ENCODE data around the gene ARHGAP24. TPM values are rescaled to one million over a fixed set of nuclear protein-coding genes. Genes with fewer than 3 reads are reported as not detected.
A peak's percentile ranks its signal among the peaks of the same experiment; 100 is the strongest.

The ARHGAP24 gene
- total RNA-seq, 1 donor from 2014 or later, result 1.5 TPM

- H3K4me1 Mint-ChIP-seq, result peaks cover 17% of the 10 kb centered on the region
- no peak overlapping the region for H3K4me3 Mint-ChIP-seq
- DNase-seq (ENCODE audit: low read depth, low spot score), result no peak
- no peak for TF ChIP-seq CTCF (conservative IDR thresholded peaks at IDR 0.05)
- H3K27ac Mint-ChIP-seq (ENCODE audit: unreplicated experiment), result peak overlapping the region; percentile 25
- H3K27me3 Mint-ChIP-seq (ENCODE audit: low read depth), result no peaks in the 10 kb centered on the region
- H3K36me3 Mint-ChIP-seq (ENCODE audit: low read depth), result peaks cover 2% of the 10 kb centered on the region
- peaks cover 3% of the 10 kb centered on the region for H3K9me3 Mint-ChIP-seq
These were observed 228.1 kb downstream of the ARHGAP24 start for GRCh38 chr4:85703096-85703495.

- H3K27me3 Mint-ChIP-seq (ENCODE audit: low read depth), result no peaks in the 10 kb centered on the region
These were observed 232.7 kb downstream of the ARHGAP24 start for GRCh38 chr4:85707611-85708010.

GRCh38 chr4:85708468-85708867 lies 233.5 kb downstream of the ARHGAP24 start:
- Mint-ChIP-seq H3K36me3 (ENCODE audit: low read depth) (peaks cover 1% of the 10 kb centered on the region), H3K4me1 (peaks cover 11% of the 10 kb centered on the region), H3K27me3 (ENCODE audit: low read depth) (no peaks in the 10 kb centered on the region), H3K4me3 (no peak overlapping the region), H3K27ac (ENCODE audit: unreplicated experiment) (no peak overlapping the region), H3K9me3 (peaks cover 3% of the 10 kb centered on the region)
- DNase-seq (ENCODE audit: low read depth, low spot score), result no peak
- no peak for TF ChIP-seq CTCF (conservative IDR thresholded peaks at IDR 0.05)

More at GRCh38 chr4:85707611-85708010, 232.7 kb downstream of the ARHGAP24 start:
- no peak for DNase-seq (ENCODE audit: low read depth, low spot score)
- H3K36me3 Mint-ChIP-seq (ENCODE audit: low read depth), result peaks cover 2% of the 10 kb centered on the region
- H3K4me3 Mint-ChIP-seq, result no peak overlapping the region
- no peak for TF ChIP-seq CTCF (conservative IDR thresholded peaks at IDR 0.05)
- H3K4me1 Mint-ChIP-seq, result peaks cover 19% of the 10 kb centered on the region
- H3K9me3 Mint-ChIP-seq, result peaks cover 3% of the 10 kb centered on the region
- no peak overlapping the region for H3K27ac Mint-ChIP-seq (ENCODE audit: unreplicated experiment)

- no peak for DNase-seq (ENCODE audit: low read depth, low spot score)
- H3K27me3 Mint-ChIP-seq (ENCODE audit: low read depth), result no peaks in the 10 kb centered on the region
- no peak overlapping the region for H3K27ac Mint-ChIP-seq (ENCODE audit: unreplicated experiment)
- H3K36me3 Mint-ChIP-seq (ENCODE audit: low read depth), result no peaks in the 10 kb centered on the region
- no peak for TF ChIP-seq CTCF (conservative IDR thresholded peaks at IDR 0.05)
- H3K9me3 Mint-ChIP-seq, result no peaks in the 10 kb centered on the region
- H3K4me1 Mint-ChIP-seq, result peaks cover 5% of the 10 kb centered on the region
- no peak overlapping the region for H3K4me3 Mint-ChIP-seq
These were observed 238.1 kb downstream of the ARHGAP24 start for GRCh38 chr4:85713005-85713404.

- Mint-ChIP-seq H3K36me3 (ENCODE audit: low read depth) (no peaks in the 10 kb centered on the region), H3K4me3 (no peak overlapping the region), H3K4me1 (no peaks in the 10 kb centered on the region), H3K9me3 (no peaks in the 10 kb centered on the region), H3K27ac (ENCODE audit: unreplicated experiment) (no peak overlapping the region), H3K27me3 (ENCODE audit: low read depth) (no peaks in the 10 kb centered on the region)
- no peak for DNase-seq (ENCODE audit: low read depth, low spot score)
- TF ChIP-seq CTCF (conservative IDR thresholded peaks at IDR 0.05), result no peak
These were observed 241.2 kb downstream of the ARHGAP24 start for GRCh38 chr4:85715991-85716737.

Measured in neural crest cell (in vitro differentiated cells).